Pulmonary artery endothelial cell (primary cell): ENCODE measurements around the gene SLC29A3. TPM values are rescaled to one million over a fixed set of nuclear protein-coding genes. Genes with fewer than 3 reads are reported as not detected.

Experiments
- total RNA-seq: library from RNA; depleted of rRNA; stranded (reverse); fragments of >200 nt; gene quantifications from 2 replicates; pipeline ENCODE4 v1.2.3, GENCODE V29; 2014

Gene SLC29A3
- total RNA-seq, 1 donor from 2014 or later, result 1.3 TPM

Other genes with a start within 250 kb of the SLC29A3 start
- gene UNC5B, start 106.7 kb upstream of the SLC29A3 start, total RNA-seq, result 1.3 and 8.0 TPM in 2 replicates
- gene CDH23, start 77.7 kb downstream of the SLC29A3 start, total RNA-seq, result under 0.01 and 0.07 TPM in 2 replicates